ENCODE results near the gene CDX2. TPM values are rescaled to one million over a fixed set of nuclear protein-coding genes. Genes with fewer than 3 reads are reported as not detected.

Gene CDX2
- total and polyA plus RNA-seq, 8 donors: 0.03 to 106 (median 1.3) TPM; not detected in 4

GRCh38 chr13:27962982-27963381 lies 6.1 kb downstream of the CDX2 start:
- 70 to 88% (median 83%) methylated on average over 8 to 9 of the region's 9 CpGs for WGBS, 5 donors
- H3K4me1 ChIP-seq: peaks cover 27 to 66% (median 52%) of the 10 kb centered on the region in 4 donors
- H3K9me3 ChIP-seq: no peaks in the 10 kb centered on the region
- H3K27ac ChIP-seq: no peak overlapping the region
- peaks cover 38 to 100% (median 83%) of the 10 kb centered on the region in 3 donors for H3K27me3 ChIP-seq
- TF ChIP-seq POLR2A (IDR thresholded peaks at IDR 0.05) (no peak), CTCF (IDR thresholded peaks at IDR 0.05) (no peak), EP300 (IDR thresholded peaks at IDR 0.05) (no peak), POLR2AphosphoS5 (IDR thresholded peaks at IDR 0.05) (no peak)
- H3K36me3 ChIP-seq: no peaks in the 10 kb centered on the region
- DNase-seq: no peak
- intact Hi-C loops (cut with DNase I; ENCODE audit: low total_unique reads): no loop called here
- H3K4me3 ChIP-seq: no peak overlapping the region

- no peaks in the 10 kb centered on the region for H3K9me3 ChIP-seq
- TF ChIP-seq CTCF (IDR thresholded peaks at IDR 0.05): no peak
- no peak for TF ChIP-seq POLR2AphosphoS5 (IDR thresholded peaks at IDR 0.05)
- TF ChIP-seq POLR2A (IDR thresholded peaks at IDR 0.05): no peak
- no peak for TF ChIP-seq EP300 (IDR thresholded peaks at IDR 0.05)
- H3K36me3 ChIP-seq: no peaks in the 10 kb centered on the region
- WGBS, 5 donors: 29 to 43% (median 40%) methylated on average over 6 of the region's 6 CpGs
- no peak overlapping the region for H3K4me3 ChIP-seq
- peak in 1 of 2 donors; percentile 74 for DNase-seq
- H3K27ac ChIP-seq: no peak overlapping the region
- intact Hi-C loops (cut with DNase I; ENCODE audit: low total_unique reads): no loop called here
- peaks cover 26 to 65% (median 45%) of the 10 kb centered on the region in 4 donors for H3K4me1 ChIP-seq
- peaks cover 38 to 100% (median 82%) of the 10 kb centered on the region in 3 donors for H3K27me3 ChIP-seq
Observed at GRCh38 chr13:27962128-27962841, 6.8 kb downstream of the CDX2 start.

GRCh38 chr13:27961227-27962085 lies 7.7 kb downstream of the CDX2 start:
- Histone ChIP-seq H3K9me3 (no peaks in the 10 kb centered on the region), H3K36me3 (no peaks in the 10 kb centered on the region), H3K4me3 (peak overlapping the region; percentile 35 to 58 (median 44)), H3K4me1 (peaks cover 21 to 65% (median 37%) of the 10 kb centered on the region in 4 donors), H3K27ac (peak overlapping the region in 1 of 5 donors; percentile 44), H3K27me3 (peaks cover 34 to 100% (median 82%) of the 10 kb centered on the region in 3 donors)
- TF ChIP-seq POLR2AphosphoS5 (IDR thresholded peaks at IDR 0.05) (no peak), CTCF (IDR thresholded peaks at IDR 0.05) (no peak), EP300 (IDR thresholded peaks at IDR 0.05) (no peak), POLR2A (IDR thresholded peaks at IDR 0.05) (no peak)
- 7 to 11% (median 8%) methylated on average over 18 to 25 of the region's 25 CpGs for WGBS, 5 donors
- DNase-seq: no peak
- intact Hi-C loops (cut with DNase I; ENCODE audit: low total_unique reads): no loop called here
